Measurements from ENCODE around the gene CHRNA4.
"Not testable (repeated sequence)": the region's sequence is repeated elsewhere in the genome, so short reads cannot be mapped to it uniquely, and the experiment has no call there.

The CHRNA4 gene

GRCh38 chr20:63306673-63307537, 54.2 kb downstream of the CHRNA4 start:
- no peak for DNase-seq

GRCh38 chr20:63305933-63306672, 55.0 kb downstream of the CHRNA4 start:
- DNase-seq = not testable (repeated sequence)

- no peak for DNase-seq
Observed at GRCh38 chr20:63305393-63305792, 55.8 kb downstream of the CHRNA4 start.

- no peak for DNase-seq
Observed at GRCh38 chr20:63303095-63303666, 58.0 kb downstream of the CHRNA4 start.

GRCh38 chr20:63301671-63302070, 59.5 kb downstream of the CHRNA4 start:
- DNase-seq = no peak

GRCh38 chr20:63298731-63299312, 62.3 kb downstream of the CHRNA4 start:
- no peak for DNase-seq

- no peak for DNase-seq
Observed at GRCh38 chr20:63297796-63298572, 63.2 kb downstream of the CHRNA4 start.

GRCh38 chr20:63297371-63297781, 63.8 kb downstream of the CHRNA4 start:
- DNase-seq = no peak

GRCh38 chr20:63296531-63297299, 64.4 kb downstream of the CHRNA4 start:
- DNase-seq = no peak

GRCh38 chr20:63295846-63296245, 65.3 kb downstream of the CHRNA4 start:
- DNase-seq = no peak

- DNase-seq = no peak
Observed at GRCh38 chr20:63295422-63295821, 65.7 kb downstream of the CHRNA4 start.

GRCh38 chr20:63295018-63295417, 66.1 kb downstream of the CHRNA4 start:
- no peak for DNase-seq

GRCh38 chr20:63294536-63294900, 66.6 kb downstream of the CHRNA4 start:
- no peak for DNase-seq

GRCh38 chr20:63293871-63294535, 67.1 kb downstream of the CHRNA4 start:
- no peak for DNase-seq

- DNase-seq = no peak
Observed at GRCh38 chr20:63293456-63293855, 67.7 kb downstream of the CHRNA4 start.

Measured in inflammatory macrophage (primary cell).